GM19452 (cell line): ENCODE data around the gene TMEM132C.

Experiments
- ATAC-seq: cut with Tn5 transposase; IDR thresholded peaks from one replicate; pipeline ENCODE4 v1.9.1; 2021; ENCODE audit not compliant: unreplicated experiment

TMEM132C gene

DNA sequence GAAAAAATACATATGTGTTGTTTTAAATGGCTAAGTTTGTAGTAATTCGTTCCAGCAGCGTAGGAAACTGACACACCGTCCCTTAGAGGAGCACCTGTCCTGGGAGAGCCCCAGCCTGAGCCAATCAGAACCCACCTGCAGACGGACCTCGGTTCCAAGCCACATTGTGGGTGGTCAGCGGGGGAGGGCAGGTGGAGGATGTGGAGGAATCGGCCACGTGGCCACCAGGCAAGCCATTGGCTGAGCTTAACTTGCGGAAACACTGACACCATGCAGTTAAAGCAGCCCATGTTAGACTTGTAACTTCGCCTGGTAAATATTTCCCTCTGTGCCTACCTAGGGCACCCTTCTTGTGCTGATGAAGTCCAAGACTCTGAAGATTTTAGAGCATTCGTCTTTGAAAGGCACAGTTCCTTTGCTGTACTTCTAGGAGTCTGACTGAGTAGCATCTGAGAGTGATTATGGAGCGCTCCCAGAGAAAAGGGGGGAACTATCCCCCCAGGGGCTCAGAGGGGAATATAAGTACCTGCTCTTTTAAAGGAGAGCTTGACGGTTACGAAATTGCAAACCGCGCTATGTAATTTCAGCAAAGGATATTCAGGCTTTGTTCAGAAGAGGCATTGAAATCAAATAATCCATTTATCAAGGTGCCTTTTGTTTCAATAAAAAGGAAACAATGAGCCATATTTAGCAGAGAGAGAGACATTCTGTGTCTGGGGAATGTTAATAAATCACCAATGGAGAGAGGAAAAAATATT is 135.7 kb downstream of the TMEM132C start:
- no peak for ATAC-seq

DNA sequence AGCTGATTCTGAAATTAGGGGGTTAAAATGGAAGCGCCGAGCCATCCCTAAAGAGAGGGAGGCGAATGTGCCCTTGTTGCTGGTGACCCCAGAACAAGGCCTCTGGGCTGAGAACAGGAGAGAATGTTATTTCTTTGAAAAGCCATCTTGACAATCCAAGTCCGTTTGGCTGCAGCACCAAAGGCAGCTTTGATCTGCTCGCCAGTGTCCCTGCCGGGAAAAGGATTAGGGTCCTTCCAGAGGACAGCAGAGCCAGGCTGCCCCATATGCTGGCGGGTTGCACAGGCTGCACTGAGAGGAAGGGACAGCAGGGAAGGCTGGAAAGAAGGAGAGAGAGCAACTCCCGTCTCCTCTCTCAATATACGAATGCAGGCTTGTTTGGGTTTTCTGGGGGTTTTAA is 141.7 kb downstream of the TMEM132C start:
- no peak for ATAC-seq

DNA sequence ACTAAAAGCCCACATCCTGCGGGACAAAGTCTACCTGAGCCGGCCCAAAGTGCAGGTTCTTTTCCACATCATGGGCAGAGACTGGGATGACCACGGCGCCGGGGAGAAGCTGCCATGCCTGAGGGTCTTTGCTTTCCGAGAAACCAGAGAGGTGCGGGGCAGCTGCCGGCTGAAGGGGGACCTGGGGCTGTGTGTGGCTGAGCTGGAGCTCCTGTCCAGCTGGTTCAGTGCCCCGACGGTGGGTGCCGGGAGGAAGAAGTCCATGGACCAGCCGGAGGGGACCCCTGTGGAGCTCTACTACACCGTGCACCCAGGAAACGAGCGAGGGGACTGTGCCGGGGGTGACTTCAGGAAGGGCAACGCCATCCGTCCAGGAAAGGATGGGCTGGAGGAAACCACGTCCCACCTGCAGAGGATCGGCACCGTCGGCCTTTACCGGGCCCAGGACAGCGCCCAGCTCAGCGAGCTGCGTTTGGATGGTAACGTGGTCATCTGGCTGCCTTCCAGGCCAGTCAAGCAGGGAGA is 148.1 kb downstream of the TMEM132C start:
- ATAC-seq = no peak

DNA sequence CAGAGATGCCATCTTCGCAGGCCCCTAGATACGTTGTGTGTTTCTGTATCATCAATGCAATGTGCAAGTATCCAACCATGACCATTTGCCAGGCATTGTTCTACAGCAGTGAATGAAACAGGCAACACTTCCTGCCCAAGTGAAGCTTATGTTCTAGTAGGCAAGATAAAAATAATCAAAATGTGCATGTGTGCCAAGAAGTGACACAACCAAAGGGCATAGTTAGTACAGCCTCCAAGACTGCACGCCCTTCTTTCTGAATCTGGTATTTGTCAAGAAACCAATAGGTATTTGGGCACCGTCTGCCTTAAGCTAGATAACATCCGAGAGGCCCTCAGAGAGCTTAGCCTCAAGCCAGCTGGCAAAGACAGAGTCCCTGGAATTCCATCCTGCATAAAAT is 152.0 kb downstream of the TMEM132C start:
- ATAC-seq = no peak

DNA sequence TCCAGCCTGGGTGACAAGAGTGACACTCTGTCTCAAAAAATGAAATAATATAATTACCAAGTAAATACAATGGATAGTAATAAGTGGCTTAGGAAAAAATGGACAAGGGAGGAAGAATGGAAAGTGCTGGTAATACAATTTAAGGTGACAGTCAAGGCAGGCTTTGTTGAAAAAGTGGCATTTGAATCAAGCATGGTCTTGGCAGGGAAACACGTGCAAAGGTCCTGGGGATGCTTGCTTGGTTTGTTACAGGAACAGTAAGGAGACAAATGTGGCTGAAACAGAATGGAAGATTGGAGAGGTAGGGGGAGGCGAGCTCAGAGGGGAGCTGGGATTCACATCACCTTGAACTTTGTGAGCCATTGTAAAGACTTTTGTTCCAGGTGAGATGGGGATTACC is 153.2 kb downstream of the TMEM132C start:
- no peak for ATAC-seq

DNA sequence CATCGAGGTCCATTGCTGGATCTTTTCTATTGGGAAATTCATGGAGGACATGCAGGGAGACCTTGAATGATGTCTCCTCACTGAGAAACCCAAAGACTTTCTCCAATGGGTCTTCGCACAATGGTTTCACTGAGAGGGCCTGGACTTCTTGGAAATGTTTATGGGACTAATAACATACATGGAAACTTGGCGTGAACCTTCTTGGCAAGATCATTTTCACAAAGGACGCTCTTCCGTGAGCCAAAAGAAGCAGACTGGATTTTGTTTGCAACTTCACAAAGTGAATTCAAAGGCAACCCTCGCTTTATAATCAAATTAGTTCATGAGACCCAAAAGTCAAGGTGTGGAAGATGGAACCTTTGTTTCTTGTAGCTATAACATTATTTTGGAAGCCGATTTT is 154.4 kb downstream of the TMEM132C start:
- no peak for ATAC-seq

DNA sequence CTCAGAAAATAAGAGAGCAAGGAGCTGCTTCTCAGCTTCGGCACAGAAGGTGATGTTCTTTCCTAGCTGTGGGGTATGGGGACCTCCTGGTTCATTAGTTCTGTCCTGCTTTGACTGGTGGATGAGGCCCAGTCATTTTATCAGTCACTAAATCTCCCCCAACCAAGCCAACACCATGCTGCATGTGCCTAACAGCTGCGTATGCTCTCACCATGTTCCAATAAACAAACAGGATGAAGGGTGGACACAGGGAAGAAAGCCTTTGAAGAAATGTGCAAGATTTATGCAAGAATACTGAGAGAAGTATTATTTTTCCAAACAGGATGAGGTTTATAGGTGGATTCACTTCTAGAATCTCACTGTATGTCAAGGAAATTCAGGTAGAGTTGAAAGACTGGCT is 156.2 kb downstream of the TMEM132C start:
- no peak for ATAC-seq

DNA sequence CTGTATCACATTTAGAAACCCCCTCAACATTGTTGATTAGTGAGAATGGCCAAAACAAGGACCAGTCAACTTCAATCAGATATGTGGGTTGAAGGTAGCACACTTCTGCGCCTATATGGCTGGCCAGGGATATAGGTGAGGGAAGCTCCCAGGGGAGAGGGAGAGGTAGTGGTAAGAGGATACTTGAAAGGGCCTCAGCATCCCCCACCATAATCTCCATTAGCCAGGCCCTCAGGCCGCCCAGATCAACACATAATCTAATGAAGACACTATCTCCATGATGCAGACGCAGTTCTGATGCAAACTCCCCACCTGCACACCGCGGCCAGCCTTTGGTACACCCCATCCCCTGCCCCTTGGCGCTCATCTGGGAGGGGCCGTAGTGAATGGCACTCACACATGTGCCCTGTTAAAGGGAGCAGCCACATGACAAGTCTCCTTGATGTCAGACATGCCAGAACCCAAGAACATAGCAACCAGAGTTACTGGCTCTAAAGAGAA is 158.0 kb downstream of the TMEM132C start:
- no peak for ATAC-seq

DNA sequence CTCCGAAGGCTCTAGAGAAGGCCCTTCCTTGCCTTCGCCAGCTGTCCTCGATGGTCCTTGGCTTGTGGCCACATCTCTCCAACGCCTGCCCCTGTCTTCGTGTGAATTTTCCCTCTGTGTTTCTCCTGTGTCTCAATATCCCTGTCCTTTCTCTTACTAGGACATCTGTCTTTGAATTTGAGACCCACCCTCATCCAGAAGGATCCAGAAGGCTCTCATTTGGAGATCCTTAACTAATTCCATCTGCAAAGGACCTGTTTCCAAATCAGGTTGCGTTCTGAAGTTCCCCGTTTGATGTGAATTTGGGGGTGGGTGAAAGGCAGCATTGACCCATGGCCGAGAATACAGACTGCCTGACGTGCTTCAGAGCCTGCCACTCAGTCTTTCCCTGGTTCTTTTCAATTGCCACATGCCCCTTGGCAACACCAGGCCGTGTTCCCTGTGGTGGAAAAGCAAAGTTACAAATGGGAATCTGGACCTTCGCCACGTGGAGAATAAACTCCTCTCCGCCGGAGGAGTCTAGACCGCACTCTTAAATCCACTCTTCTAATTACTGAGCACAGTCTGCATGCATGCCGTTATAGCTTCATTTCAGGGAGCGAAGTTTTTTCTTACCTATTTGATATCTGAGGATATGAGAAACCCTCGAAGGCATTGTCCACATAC is 158.8 kb downstream of the TMEM132C start:
- ATAC-seq = no peak

DNA sequence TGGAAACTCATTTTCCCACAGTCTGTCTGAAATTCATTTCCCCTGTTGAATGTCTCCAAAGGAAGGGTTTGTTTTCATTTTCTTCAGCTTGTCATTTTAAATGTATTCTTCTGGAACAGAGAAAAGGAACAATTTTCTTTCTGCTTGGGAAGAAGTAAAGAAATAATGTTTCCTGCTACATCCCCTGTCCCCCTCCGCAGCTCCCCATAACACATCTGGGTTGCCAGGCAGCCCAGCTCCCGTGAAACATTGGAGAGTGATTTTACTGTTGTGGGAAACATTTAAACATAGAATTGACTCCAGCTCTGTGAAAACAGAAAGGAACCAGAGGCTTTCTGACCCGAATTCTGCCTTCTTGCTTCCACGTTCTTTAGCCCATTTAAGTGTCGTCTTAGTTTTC is 159.5 kb downstream of the TMEM132C start:
- ATAC-seq = no peak

DNA sequence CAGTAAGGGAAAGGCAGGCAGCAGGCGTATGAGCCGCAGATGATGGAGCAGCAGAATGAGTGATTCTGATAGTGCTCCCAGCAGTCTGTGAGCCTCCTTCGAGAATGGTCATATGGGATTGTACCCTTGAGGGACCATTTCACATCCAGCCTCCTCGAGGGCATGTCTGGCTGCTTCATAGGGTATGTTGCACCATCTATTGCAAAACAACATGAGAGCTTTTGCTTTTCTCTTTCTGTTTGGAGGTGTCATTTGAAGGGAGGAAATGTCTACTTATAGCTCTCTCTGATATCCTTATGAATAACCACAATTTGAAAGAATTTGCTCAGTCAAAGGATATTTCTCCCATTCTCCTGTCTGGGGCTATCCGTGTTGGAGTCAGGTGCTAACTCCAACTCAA is 172.8 kb downstream of the TMEM132C start:
- no peak for ATAC-seq

DNA sequence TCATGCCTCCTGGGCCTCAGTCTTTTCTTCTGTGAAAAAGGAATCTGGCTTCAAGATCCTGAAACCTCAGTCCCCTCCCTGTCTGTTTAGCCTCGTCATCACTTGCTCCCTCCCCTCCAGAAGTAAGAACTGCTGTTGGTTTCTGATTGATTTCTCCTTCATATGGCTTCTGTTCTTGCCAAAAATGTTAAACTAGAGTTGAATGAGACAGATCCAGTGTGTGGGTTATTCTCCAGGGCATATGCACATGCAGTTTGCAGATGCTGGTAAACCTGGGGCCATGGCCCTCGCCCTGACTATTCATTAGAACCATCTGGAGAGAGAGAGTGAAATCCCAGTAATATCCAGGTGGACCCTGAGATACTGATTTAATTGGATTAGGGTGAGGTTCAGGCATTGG is 175.1 kb downstream of the TMEM132C start:
- no peak for ATAC-seq

DNA sequence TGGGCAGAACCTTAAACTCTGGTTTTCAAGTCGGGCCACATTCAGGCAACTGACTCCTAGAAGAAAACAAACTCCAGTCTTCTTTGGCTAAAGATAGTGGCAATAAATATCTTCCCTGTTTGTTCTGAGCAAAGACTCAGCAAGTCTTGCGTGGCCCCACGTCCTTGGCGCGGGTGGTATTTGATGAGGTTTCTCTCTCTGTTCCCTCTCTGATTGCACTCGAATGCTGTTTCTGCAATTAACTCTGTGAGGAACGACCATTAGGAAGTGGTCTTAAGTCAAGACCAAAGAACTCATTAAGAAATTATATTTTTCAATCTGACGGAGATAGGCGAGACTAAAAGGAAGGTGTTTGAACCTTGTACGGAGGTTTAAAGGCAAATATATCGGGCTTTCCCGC is 177.6 kb downstream of the TMEM132C start:
- no peak for ATAC-seq

DNA sequence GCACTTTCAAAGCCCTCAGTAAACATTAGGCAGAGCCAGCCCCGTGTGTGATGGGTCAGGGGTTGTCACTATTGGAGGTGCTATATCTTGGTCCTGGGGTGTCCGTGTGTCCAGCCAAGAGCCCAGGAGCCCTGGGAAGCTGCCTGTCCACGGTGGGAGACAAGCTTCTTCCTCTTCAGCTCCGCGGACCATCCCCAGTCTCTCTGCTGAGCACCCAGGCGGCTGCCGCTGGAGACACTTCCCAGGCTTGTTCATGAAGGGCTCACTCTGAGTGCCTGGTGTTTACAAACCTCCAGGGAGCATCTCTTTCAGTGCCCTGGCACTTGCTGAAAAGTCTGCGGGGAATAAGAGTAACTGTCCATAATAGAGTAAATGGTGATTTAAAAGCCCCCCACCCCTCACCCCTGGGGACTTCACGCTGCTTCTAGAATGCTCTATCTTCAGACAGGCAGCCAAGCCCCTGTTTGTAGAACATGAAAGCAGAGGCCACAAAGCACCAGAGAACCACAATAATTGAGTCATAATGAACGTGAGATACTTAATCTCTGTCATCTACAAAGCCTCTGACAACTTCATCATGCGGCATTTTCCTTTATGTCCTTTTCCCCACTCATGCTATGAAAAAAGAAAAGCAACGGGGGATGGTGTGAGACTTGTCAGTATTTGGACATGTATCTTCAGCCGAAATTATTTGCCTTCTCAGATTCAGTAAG is 178.6 kb downstream of the TMEM132C start:
- ATAC-seq = no peak

DNA sequence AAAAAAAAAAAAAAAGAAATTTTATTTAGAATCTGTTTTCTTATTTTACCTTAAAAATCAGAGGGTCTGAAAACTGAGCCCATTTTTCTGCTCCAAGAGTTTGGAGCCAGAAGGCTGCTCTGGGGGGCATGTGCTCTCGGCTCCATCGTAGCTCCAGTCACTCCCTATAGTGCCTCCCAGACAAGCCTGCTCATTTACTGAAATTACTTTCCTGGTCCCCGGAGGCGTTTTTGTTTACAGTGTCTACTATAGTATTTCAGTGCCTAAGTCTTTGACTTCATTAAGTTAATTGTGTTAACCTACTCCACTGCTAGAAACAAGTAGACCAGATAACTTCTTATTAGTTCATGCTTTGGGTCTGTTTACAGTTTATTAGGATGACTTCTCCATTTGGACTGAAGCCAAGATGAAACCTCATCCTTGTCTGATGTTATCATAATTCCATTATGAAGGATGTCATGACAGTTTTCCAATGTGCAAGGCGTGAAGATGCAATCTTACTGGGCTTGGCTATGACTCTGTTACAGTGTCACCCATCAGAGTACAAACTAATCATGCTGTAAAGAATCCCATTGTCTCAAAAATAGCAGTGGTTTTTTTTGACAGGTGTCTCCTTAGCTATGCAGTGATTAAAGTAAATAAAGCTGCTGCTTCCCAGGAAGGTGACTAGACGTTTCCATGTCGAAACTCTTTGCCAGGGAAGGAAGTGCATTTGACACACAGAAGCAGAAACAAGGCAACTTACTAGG is 182.3 kb downstream of the TMEM132C start:
- ATAC-seq = no peak

DNA sequence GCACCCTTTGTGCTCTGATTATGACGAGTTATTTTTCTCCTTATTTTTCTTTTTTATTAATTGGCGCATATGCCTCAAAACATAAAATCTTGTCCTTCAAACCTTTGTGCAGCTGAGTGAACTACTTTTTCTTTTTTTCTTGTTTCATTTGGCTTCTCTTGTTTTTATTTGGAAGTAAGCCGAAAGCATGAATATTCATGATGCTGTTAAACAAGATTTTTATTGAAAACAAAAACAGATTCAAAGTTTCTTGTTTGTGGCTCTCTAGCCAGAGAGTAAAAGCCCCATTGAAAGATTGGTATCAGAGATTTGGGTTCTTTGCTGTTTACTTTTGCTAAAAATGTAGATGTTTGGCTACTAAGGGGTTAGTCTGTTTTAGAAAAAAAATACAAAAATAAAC is 183.8 kb downstream of the TMEM132C start:
- ATAC-seq = no peak

DNA sequence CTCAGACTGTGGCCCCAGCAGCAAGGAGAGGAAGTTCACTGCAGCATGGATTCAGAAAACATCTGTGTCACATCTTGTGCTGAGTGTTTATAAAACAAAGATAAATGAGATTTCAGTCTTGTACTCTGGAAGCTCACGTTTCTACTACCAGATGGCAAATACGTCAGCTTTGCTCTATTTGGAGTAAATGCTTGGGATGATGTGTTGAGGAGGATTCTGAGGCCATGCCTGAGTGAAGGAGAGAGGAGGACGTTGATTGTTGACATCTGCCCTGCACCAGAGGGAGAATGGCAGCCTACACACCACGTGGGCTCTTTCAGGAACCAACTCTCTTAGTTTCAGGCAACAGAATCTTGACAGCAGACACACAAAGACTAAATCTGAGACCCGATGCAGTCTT is 188.9 kb downstream of the TMEM132C start:
- ATAC-seq = no peak

DNA sequence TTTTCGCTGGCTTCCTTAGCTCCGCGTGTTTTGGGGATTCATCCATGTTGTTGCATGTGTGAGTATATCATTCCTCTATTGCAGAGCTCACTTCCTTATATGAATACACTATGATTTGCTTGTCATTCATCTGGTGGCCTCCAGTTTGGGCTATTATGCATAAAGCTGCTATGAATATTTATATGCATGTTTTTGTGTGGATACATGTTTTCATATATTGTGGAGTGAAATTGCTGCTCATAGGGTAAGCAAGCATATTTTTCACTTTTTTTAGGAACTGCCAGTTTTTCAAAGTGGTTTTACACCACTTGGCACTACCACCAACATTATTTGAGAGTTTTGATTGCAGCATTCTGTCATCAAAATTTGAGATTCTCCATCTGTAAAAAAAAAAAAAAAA is 190.0 kb downstream of the TMEM132C start:
- ATAC-seq = no peak

DNA sequence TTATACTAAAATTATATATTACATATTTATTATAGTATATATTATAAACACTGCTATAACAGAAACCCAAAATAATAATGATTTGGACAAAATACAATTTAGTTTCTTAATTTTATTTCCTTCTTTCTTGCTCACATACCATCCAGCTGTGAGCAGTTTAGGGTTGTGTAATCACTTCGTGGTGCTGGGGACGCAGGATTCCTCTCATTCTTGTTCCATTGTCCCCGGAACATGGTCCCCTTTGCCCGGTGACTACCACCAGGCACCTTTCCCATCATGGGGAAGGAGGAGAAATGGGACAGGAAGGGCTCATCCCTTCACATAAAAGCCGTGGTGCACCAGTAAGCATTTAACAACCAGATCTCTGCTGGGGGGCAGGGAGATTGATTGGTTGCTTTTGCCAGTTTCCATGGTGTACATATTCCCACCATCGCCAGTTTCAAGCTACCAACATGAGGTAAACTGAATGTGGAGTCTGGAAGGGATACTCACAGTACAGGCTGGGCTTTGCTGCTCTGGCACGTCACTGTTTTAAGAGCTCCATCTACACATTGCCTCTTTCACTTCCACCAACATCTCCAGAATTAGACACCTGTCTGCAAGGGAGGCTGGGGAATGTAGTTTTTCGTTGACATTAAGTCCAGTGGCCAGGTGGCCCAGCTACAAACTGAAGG is 191.5 kb downstream of the TMEM132C start:
- ATAC-seq = no peak

DNA sequence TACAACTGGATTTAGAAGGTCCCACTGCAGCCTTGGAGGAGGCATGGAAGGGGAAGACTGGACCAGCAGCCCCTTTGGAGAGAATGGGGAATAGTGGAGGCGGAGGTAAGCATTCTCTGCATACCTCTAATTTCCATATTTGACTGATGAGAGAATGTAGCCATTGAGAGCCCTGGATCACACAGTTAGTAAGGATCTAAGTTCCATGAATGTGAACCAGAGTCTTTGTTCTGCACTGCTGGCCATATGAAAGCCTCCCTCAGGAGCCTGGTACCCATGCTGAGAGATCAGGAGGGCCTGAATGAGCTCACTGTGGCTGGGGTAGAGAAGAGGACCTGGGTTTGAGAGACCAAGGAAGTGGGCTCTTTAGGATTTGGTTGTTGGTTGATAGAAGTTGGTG is 192.1 kb downstream of the TMEM132C start:
- ATAC-seq = no peak

DNA sequence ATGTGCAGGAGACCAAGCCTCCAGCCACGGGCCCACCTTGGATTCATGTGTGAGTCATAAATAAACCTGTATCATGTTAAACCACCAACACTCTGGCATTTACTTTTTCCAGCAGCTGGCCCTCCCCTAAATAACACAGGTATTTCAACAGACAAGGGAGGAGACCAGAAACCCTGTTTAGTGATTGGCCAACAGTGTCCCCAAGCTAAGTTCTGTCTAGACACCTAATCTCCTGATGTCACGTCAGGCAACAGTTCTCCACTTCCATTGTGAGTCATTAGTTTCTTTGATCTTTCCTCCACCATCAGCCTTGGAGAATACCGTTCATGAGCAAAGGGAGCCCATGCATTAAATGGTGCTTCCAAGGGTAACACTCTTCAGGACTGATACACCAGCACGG is 196.9 kb downstream of the TMEM132C start:
- ATAC-seq = no peak
